Cardiac septum (tissue), 1 donor: Measurements from ENCODE around the gene SEC31A. TPM values are rescaled to one million over a fixed set of nuclear protein-coding genes. Genes with fewer than 3 reads are reported as not detected.
"Not testable (repeated sequence)": the region's sequence is repeated elsewhere in the genome, so short reads cannot be mapped to it uniquely, and the experiment has no call there.

Experiments
- DNase-seq: peaks from one replicate; pipeline ENCODE4 v3.0.0-alpha.2; 2020; ENCODE audit warnings: low spot score
- intact Hi-C: fragments of 100-400 bp; cut with DNase I; formaldehyde crosslinking; loops from one replicate; pipeline ENCODE4 v1.14.0; 2022
- total RNA-seq: library from RNA; stranded (reverse); fragmentation: NEBNext Ultra II Directional; extraction: Animal tissue kit (Norgen Biotek cat#: 25700); gene quantifications from one replicate; pipeline ENCODE4 v1.2.1, GENCODE V29; 2021
- donor health status: DM: no; HTN: no; CAD: no.

SEC31A gene
- total RNA-seq, 1 donor from 2014 or later, result 140 TPM

- intact Hi-C loops, result no loop called here
- DNase-seq, result no peak
Observed at GRCh38 chr4:82851885-82852750, 38.8 kb downstream of the SEC31A start.

GRCh38 chr4:82851318-82851717 is 39.6 kb downstream of the SEC31A start:
- intact Hi-C loops, result no loop called here
- DNase-seq, result no peak

- intact Hi-C loops, result no loop called here
- no peak for DNase-seq
Observed at GRCh38 chr4:82850684-82851083, 40.3 kb downstream of the SEC31A start.

- intact Hi-C loops, result no loop called here
- DNase-seq, result no peak
Observed at GRCh38 chr4:82848706-82849105, 42.2 kb downstream of the SEC31A start.

- intact Hi-C loops, result no loop called here
- no peak for DNase-seq
Observed at GRCh38 chr4:82842593-82842992, 48.4 kb downstream of the SEC31A start.

GRCh38 chr4:82839624-82840023 is 51.3 kb downstream of the SEC31A start:
- intact Hi-C loops, result no loop called here
- no peak for DNase-seq

- DNase-seq, result no peak
- intact Hi-C loops, result no loop called here
Observed at GRCh38 chr4:82833696-82834313, 57.1 kb downstream of the SEC31A start.

GRCh38 chr4:82833060-82833459 is 57.9 kb downstream of the SEC31A start:
- intact Hi-C loops, DNase-seq: not testable (repeated sequence)

- intact Hi-C loops, result no loop called here
- no peak for DNase-seq
Observed at GRCh38 chr4:82825425-82825824, 65.5 kb downstream of the SEC31A start.

GRCh38 chr4:82823062-82823461 is 67.9 kb downstream of the SEC31A start:
- DNase-seq, result no peak
- intact Hi-C loops, result no loop called here

GRCh38 chr4:82820689-82821088 is 70.3 kb downstream of the SEC31A start:
- intact Hi-C loops, result no loop called here
- no peak for DNase-seq

- DNase-seq, result no peak
- intact Hi-C loops, result no loop called here
Observed at GRCh38 chr4:82818664-82819662, 72.0 kb downstream of the SEC31A start.

- DNase-seq, intact Hi-C loops: not testable (repeated sequence)
Observed at GRCh38 chr4:82816874-82817273, 74.1 kb downstream of the SEC31A start.

GRCh38 chr4:82814034-82814433 is 76.9 kb downstream of the SEC31A start:
- intact Hi-C loops, result no loop called here
- DNase-seq, result no peak

GRCh38 chr4:82811838-82812341 is 79.1 kb downstream of the SEC31A start:
- intact Hi-C loops, result no loop called here
- no peak for DNase-seq

GRCh38 chr4:82811392-82811791 is 79.6 kb downstream of the SEC31A start:
- no peak for DNase-seq
- intact Hi-C loops, result no loop called here

- intact Hi-C loops, result no loop called here
- DNase-seq, result no peak
Observed at GRCh38 chr4:82810176-82810575, 80.8 kb downstream of the SEC31A start.

- intact Hi-C loops, result no loop called here
- no peak for DNase-seq
Observed at GRCh38 chr4:82809619-82810018, 81.3 kb downstream of the SEC31A start.

GRCh38 chr4:82803746-82804145 is 87.2 kb downstream of the SEC31A start:
- no peak for DNase-seq
- intact Hi-C loops, result no loop called here

GRCh38 chr4:82802911-82803310 is 88.0 kb downstream of the SEC31A start:
- no peak for DNase-seq
- intact Hi-C loops, result no loop called here
